GM18499 (cell line): ENCODE data around the gene RNASET2.

Source experiments
- ATAC-seq: cut with Tn5 transposase; IDR thresholded peaks from one replicate; pipeline ENCODE4 v1.9.1; 2021; ENCODE audit warnings: moderate number of reproducible peaks; ENCODE audit not compliant: insufficient read depth, unreplicated experiment

Gene RNASET2, protein sequence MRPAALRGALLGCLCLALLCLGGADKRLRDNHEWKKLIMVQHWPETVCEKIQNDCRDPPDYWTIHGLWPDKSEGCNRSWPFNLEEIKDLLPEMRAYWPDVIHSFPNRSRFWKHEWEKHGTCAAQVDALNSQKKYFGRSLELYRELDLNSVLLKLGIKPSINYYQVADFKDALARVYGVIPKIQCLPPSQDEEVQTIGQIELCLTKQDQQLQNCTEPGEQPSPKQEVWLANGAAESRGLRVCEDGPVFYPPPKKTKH

DNA sequence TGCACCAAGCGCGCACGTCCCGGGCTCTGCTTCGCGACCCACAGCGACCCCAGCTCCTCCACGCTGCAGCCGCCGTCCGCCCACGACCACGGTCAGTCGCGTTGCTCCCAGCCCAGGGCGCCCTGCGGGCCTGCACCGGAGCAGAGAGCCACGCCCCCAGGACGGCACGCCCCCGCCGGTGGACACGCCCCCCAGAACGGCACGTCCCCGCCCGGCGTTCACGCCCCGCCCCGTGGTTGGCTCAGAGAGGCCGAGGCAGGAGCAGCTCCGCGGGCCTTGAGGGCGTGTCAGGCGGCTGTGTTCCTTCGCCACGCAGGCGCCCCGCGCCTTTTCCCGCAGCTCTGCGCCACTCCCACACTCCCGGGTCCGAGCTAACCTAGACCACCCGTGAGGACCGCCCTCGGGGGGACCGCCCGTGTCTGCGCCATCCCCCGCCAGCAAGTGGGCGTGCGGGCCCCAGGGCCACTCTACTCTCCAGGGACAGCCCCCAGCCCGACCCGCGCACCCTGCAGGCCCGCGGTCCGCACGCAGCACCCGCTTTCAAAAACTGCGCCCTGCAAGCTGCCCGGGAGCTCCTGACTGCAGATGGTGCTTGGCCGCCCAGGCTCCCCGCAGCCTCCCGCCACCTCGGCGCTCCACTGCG is at the start of gene RNASET2:
TSS of gene RNASET2 (minus strand) at position 107 of the 643 bp plus-strand sequence. CDS start 368 bp downstream, outside the sequence.
- ATAC-seq: peak; percentile 38

GRCh38 chr6:167005350-167006159 is 49.2 kb upstream of the RNASET2 start:
- ATAC-seq: no peak

DNA sequence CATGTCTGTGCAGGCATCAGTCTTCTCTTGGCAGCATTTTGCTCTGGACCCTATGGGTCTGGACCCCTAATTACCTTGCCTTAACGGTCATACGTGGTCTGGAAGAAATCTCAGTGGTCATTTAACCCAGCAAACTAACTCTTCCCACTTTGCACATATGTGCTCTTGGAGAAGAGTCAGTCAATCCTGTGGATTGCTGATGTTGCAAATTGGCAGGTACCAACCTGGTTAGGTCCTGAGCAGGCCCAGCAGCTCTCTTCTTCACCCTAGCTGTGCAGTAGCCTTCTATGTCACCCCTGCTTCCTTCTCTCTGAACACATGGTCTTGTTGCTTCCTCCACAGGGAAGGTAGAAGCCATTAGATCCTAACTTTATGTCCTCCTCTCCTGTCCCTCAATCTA is 44.4 kb upstream of the RNASET2 start:
- no peak for ATAC-seq

GRCh38 chr6:166999884-167000253 is 43.5 kb upstream of the RNASET2 start:
- ATAC-seq: no peak

- ATAC-seq: peak; percentile 69
These were observed 43.0 kb upstream of the RNASET2 start, which contains the start of gene CEP43 for GRCh38 chr6:166999145-166999883. CEP43 (plus strand) TSS chr6:166999397; CDS start chr6:166999413, 16 bp downstream.

- peak; percentile 2 for ATAC-seq
These were observed 42.1 kb upstream of the RNASET2 start for GRCh38 chr6:166998256-166999144.

DNA sequence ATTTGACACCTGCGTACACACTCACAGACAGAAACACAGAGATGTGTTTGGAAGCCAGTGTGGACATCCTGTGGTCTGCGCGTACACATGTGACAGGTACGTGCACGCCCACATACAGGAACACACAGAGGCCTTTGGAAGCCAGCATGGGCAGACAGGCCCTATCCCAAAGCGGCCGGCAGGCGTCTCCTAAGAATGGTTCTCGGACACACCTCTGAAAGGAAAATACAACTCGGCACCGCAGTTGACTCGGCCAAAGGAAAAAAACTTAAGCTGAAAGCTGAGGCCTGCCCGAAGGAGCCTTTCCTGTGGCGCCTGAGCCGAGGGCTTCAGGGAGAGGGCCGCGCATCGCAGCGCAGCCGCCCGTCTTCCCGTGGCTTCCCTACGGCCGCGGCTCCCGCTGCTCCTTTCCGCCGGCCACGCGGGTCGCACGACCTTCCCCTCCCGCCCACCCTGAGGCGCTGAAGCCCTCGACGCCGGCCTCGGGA is 41.5 kb upstream of the RNASET2 start:
- no peak for ATAC-seq

DNA sequence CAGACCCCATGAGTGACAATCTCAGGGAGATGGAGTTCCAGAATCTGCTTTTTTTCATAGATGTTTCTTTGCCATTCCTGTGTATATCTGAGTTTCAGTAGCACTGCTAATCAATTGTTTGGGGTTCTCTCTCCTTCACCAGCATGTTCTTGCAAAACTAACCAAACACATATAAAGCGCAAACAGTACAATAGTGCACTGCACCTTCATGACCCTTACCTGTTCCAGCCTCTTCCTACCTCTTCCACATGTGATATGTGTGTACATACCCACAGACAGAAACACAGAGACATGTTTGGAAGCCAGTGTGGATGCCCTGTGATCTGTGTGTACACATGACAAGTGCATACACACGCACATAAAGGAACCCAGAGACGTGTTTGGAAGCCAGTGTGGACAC is 41.0 kb upstream of the RNASET2 start:
- no peak for ATAC-seq

DNA sequence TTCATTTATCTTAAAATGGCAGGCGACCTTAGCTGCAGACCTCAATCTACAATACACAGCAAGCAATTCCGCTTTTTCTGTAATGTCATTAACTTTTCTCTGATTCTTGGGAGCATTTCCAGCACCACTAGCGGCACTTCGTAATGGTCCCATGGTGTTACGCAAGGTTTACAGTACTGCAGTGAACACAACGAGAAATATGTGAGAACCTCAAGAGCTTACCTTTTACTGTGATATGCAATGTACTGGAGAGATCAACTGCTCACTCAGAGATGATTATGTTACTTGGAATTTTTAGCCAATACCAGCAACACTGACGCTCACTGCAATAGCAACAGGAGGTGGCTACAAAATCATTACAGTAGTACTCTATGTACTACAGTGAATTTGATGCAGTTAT is 40.1 kb upstream of the RNASET2 start:
- ATAC-seq: no peak

- no peak for ATAC-seq
These were observed 33.2 kb upstream of the RNASET2 start for GRCh38 chr6:166989427-166990032.

GRCh38 chr6:166988674-166989201 is 32.4 kb upstream of the RNASET2 start:
- no peak for ATAC-seq

DNA sequence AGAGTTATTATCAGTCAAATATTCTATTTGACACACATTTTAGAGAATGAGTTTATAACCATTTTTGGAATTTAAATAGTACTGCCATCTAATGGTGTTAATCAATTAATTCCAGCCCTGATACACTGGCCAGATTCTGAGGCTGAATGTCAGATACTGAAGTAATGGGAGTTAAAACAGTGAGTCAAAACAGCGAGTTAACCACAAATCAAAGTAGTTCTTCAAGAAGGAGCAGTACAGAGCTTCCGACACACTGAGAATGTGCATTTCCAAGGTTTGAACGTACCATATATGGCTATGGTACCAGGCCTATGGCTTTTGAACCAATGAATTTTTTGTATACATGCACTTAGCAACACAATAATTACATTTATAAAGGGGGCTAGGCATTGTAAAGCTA is 31.6 kb upstream of the RNASET2 start:
- ATAC-seq: no peak

DNA sequence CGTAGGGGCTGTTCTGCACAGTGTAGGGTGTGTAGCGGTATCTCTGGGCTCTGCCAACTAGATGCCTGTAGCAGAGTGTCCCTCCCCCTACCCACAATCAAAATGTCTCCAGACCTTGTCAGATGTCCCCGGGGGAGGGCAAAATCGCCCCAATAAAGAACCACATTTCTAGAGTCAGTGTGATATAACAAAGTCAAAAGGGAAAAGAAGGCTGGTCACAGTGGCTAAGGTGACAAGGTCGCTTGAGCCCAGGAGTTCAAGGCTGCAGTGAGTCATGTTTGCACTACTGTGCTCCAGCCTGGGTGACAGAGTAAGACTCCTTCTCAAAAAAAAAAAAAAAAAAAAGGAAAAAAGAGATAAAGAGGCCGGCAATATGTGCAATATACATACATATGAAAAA is 31.1 kb upstream of the RNASET2 start:
- ATAC-seq: no peak

DNA sequence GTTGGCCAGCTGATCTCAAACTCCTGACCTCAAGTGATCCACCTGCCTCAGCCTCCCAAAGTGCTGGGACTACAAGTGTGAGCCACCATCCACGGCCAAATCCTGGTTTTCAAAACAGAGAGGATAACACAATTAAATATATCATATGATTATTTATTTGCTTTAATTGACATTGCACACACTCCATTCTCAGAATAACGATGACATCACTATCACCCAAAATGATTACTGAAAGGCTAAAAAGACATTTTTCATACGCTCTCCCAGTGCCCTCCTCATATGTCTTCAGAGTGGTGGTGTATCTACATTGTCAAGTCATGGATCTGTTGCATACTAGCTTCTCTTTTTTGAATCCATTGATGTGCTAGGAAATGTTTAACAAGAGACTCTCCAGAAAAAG is 24.4 kb upstream of the RNASET2 start:
- no peak for ATAC-seq

DNA sequence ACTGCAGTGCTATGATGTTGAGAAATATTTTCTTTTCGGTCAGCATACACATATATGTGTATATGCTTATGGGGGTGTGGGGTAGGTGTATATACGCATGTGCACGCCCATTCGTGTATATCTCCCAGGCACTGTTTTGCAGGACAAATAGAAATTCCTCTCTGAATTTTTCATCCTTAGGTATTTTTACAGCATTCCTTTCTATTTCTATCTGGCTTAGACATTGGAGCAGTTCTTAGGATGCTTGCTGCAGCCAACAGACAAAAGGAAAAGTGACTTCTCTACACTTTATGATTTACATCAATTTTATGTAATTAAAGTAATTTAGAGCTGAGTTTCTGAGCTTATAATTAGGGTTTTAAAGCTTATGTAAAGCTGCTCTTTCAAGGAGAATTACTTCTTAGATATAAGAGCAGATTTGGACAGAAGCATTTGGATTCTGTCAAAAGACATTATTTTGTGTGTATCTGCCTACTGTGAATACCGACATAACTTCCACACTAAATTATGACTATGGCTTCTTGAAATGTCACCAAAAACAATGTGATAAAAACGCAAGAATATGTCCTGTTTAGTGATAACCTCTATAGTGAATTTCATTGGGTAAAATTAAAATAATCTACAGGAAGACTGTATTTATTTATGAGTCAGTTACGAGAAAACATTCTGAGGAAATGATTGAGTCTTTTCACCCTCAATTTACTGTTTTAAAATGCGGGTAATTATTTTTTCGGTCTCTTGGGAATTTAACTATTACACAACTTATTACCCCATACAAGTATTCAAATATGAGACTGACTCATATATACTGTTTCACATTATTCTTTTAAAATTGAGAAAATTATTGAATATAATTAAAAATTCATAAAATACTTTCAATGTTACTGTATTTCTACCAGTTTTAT is 21.5 kb upstream of the RNASET2 start:
- no peak for ATAC-seq

GRCh38 chr6:166976636-166977035 is 20.3 kb upstream of the RNASET2 start:
- no peak for ATAC-seq

DNA sequence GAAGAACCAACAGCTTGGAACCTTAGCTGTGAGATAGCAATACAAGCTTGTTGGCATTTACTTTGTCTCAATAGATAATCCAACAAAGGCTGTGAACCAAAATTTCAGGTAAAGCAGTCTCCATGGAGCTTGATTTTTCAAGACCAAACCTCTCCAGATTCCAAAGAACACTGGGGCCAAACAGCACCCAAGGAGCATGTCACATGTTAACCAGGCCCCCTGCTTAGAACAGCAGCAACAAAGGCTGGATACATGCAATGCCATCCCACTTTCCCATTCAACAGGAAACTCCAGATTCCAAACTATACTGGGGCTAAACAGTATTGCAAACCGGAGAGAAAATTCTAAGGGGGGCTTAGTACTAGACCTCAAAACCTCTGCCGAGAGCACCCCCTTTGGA is 15.8 kb upstream of the RNASET2 start:
- ATAC-seq: no peak

- no peak for ATAC-seq
These were observed 14.9 kb upstream of the RNASET2 start for GRCh38 chr6:166971271-166971670.
